Neuronal stem cell (in vitro differentiated cells): Measurements from ENCODE around the gene TRPM3.
"Not testable (repeated sequence)": the region's sequence is repeated elsewhere in the genome, so short reads cannot be mapped to it uniquely, and the experiment has no call there.

Experiments
- DNase-seq: peaks from one replicate; pipeline ENCODE4 v3.0.0-alpha.2; 2013; ENCODE audit warnings: low spot score
- H2AFZ ChIP-seq: one replicate; pipeline ENCODE4 v1.6.1; 2013; ENCODE audit warnings: mild to moderate bottlenecking, low read length, inconsistent platforms
- H2AK5ac ChIP-seq: 2 replicates; pipeline ENCODE4 v1.6.1; 2013; ENCODE audit warnings: low read depth, mild to moderate bottlenecking, inconsistent platforms, low read length, moderate library complexity, mixed read lengths
- H2BK120ac ChIP-seq: 2 replicates; pipeline ENCODE4 v1.6.1; 2013; ENCODE audit warnings: low read depth, mild to moderate bottlenecking, inconsistent platforms, low read length, moderate library complexity, mixed read lengths
- H2BK12ac ChIP-seq: one replicate; pipeline ENCODE4 v1.6.1; 2013; ENCODE audit warnings: low read length, inconsistent platforms
- H2BK15ac ChIP-seq: 2 replicates; pipeline ENCODE4 v1.6.1; 2013; ENCODE audit warnings: mild to moderate bottlenecking, low read length, inconsistent platforms, mixed read lengths
- H2BK5ac ChIP-seq: one replicate; pipeline ENCODE4 v1.6.1; 2013; ENCODE audit warnings: inconsistent platforms, mild to moderate bottlenecking, low read length, moderate library complexity
- H3K14ac ChIP-seq: one replicate; pipeline ENCODE4 v1.6.1; 2013; ENCODE audit warnings: low read length, inconsistent platforms
- H3K18ac ChIP-seq: 2 replicates; pipeline ENCODE4 v1.6.1; 2013; ENCODE audit warnings: low read length, inconsistent platforms
- H3K23ac ChIP-seq: 2 replicates; pipeline ENCODE4 v1.6.1; 2013; ENCODE audit warnings: low read depth, mild to moderate bottlenecking, mixed read lengths, low read length, inconsistent platforms; ENCODE audit not compliant: poor library complexity
- H3K27ac ChIP-seq: replicated peaks from 3 replicates; pipeline ENCODE4 v1.5.1; 2013; ENCODE audit warnings: low read length, inconsistent platforms
- H3K27me3 ChIP-seq, 3 experiments: 2 replicates each; pipeline ENCODE4 v1.6.1; 2013; ENCODE audit warnings: low read length in 3 of 3, mild to moderate bottlenecking in 2 of 3, inconsistent platforms in 1 of 3, low read depth in 1 of 3, mixed read lengths in 1 of 3, moderate library complexity in 1 of 3; ENCODE audit not compliant: control insufficient read depth in 3 of 3, insufficient read depth in 3 of 3
- H3K36me3 ChIP-seq, 2 donors: replicated peaks in 1 of 2; 2 replicates each; pipeline ENCODE4 v1.6.1; 2013; ENCODE audit warnings: low read length in 2 of 2; ENCODE audit not compliant: control insufficient read depth in 2 of 2, insufficient read depth in 2 of 2
- H3K4ac ChIP-seq: 2 replicates; pipeline ENCODE4 v1.6.1; 2013; ENCODE audit warnings: inconsistent platforms, mild to moderate bottlenecking, low read length, moderate library complexity
- H3K4me1 ChIP-seq, 2 donors: 1 replicate in 1 of 2; 2 replicates in 1 of 2; pipeline ENCODE4 v1.6.1; 2013; ENCODE audit warnings: low read length in 2 of 2, low read depth in 1 of 2; ENCODE audit not compliant: control insufficient read depth in 2 of 2, insufficient read depth in 1 of 2
- H3K4me2 ChIP-seq: one replicate; pipeline ENCODE4 v1.6.1; 2013; ENCODE audit warnings: mild to moderate bottlenecking, low read length, inconsistent platforms; ENCODE audit not compliant: insufficient read depth, poor library complexity, severe bottlenecking
- H3K4me3 ChIP-seq, 2 donors: 2 replicates each; pipeline ENCODE4 v1.5.1; 2013; ENCODE audit warnings: low read length in 2 of 2, mild to moderate bottlenecking in 2 of 2, inconsistent platforms in 1 of 2, moderate library complexity in 1 of 2
- H3K79me1 ChIP-seq: one replicate; pipeline ENCODE4 v1.6.1; 2013; ENCODE audit warnings: low read depth, mild to moderate bottlenecking, inconsistent platforms, low read length, moderate library complexity
- H3K9ac ChIP-seq: one replicate; pipeline ENCODE4 v1.6.1; 2013; ENCODE audit warnings: mild to moderate bottlenecking, low read depth, low read length, inconsistent platforms; ENCODE audit not compliant: poor library complexity
- H3K9me3 ChIP-seq, 2 donors: replicated peaks in 1 of 2; 2 replicates each; pipeline versions ENCODE3 to v1.6.1; 2013; ENCODE audit warnings: low read length in 2 of 2, mild to moderate bottlenecking in 2 of 2, inconsistent platforms in 1 of 2, low read depth in 1 of 2, mixed read lengths in 1 of 2, moderate library complexity in 1 of 2; ENCODE audit not compliant: control insufficient read depth in 2 of 2, insufficient read depth in 1 of 2
- H4K8ac ChIP-seq: one replicate; pipeline ENCODE4 v1.6.1; 2013; ENCODE audit warnings: low read depth, mild to moderate bottlenecking, inconsistent platforms, low read length, moderate library complexity
- H4K91ac ChIP-seq: one replicate; pipeline ENCODE4 v1.6.1; 2013; ENCODE audit warnings: low read length, low read depth, mild to moderate bottlenecking, inconsistent platforms; ENCODE audit not compliant: poor library complexity
- WGBS, 2 donors: extraction: QIAGEN DNeasy Blood & Tissue Kit; methylation state at CpG; one replicate each; pipeline ENCODE4 v1.1.7; 2013; ENCODE audit warnings: missing lambda C conversion rate in 2 of 2, mixed read lengths in 1 of 2; ENCODE audit not compliant: insufficient read length in 2 of 2, insufficient replicate concordance in 1 of 2; ENCODE audit errors: extremely low coverage in 2 of 2; 5-methylcytosine and 5-hydroxymethylcytosine counted together

Gene TRPM3

DNA sequence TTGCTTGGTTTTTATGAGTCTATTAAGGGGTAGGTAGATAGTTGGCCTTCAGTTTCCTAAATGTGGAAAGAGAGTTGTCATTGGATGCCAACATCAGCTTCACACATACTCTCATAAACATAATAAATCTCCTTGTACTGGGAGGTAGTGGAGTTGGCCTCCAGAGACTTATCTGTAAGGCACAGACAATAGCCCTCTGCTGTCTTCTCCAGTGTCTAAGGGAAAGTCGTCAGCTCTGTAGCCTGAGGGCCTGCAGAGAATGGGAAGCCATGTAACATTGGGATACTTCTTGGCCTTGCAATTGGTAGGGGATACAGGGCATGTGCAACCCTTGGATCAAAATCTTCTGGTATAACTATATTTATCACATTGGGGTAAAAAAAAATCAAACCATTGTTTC lies 375.1 kb downstream of the TRPM3 start:
- Histone ChIP-seq H2BK15ac (no peak overlapping the region), H3K79me1 (no peaks in the 10 kb centered on the region), H3K18ac (no peak overlapping the region), H3K9ac (no peak overlapping the region), H3K4me3 (no peak overlapping the region), H3K14ac (no peak overlapping the region), H4K8ac (no peak overlapping the region), H3K4me2 (no peak overlapping the region), H3K27me3 (no peaks in the 10 kb centered on the region), H3K4ac (no peak overlapping the region), H3K4me1 (no peaks in the 10 kb centered on the region), H3K27ac (no peak overlapping the region), H2BK5ac (no peak overlapping the region), H2AFZ (no peak overlapping the region), H3K36me3 (peaks cover 7 to 19% of the 10 kb centered on the region in 2 donors), H3K23ac (no peak overlapping the region), H2BK120ac (no peak overlapping the region), H4K91ac (no peak overlapping the region), H2BK12ac (no peak overlapping the region), H2AK5ac (no peak overlapping the region), H3K9me3 (peaks cover 0 to 3% of the 10 kb centered on the region in 2 donors)
- no CpG with 5 or more reads among the region's 1 CpG for WGBS, 2 donors
- DNase-seq = no peak

DNA sequence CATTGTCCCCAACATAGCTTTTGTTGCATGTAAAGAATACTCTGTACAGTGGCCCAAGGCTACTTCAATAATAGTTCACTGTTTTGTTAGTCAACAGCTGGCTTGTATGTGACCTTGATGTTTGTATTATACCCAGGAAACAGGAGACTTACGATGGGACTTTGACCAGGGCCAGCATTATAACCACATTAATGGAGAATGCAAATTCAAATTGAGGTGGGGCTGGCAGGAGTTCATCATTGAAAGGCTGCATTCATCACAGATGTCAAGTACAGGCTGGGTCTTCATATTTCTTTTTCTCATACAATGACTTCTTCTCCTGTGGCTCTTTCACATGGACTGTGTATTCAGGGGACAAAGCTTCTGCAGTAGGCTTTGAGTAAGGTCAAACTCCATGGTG lies 396.6 kb downstream of the TRPM3 start:
- not testable (repeated sequence) for H3K27me3 ChIP-seq, H3K9ac ChIP-seq, DNase-seq, H2BK120ac ChIP-seq, H3K4me2 ChIP-seq, H2BK5ac ChIP-seq, H3K23ac ChIP-seq, H3K9me3 ChIP-seq, H2BK15ac ChIP-seq, H2AFZ ChIP-seq, H3K27ac ChIP-seq, H3K79me1 ChIP-seq, H3K36me3 ChIP-seq, H3K4ac ChIP-seq, H3K18ac ChIP-seq, H3K14ac ChIP-seq, H3K4me1 ChIP-seq, H2BK12ac ChIP-seq, H3K4me3 ChIP-seq, H4K8ac ChIP-seq, H2AK5ac ChIP-seq, H4K91ac ChIP-seq
- whole genome bisulfite sequencing, 2 donors = no CpG with 5 or more reads among the region's 1 CpG

DNA sequence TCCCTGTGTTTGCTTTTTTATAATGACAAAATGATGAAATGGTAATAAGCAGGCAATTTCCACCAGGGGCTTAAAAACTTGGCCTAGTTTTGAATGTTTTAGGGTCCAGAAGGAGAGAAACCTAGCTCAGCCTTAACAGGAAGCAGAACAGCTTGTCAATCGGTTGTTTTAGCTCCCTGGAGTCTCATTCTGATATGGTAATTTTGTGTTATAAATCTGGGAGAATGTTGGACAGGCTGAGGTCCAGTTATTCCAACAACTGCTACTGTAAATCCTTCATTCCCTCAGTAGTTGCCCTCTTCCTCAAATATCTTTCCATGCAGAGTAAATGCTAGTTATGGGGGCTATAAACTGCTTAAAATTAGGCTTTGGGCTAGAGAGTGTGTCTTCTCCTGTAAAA lies 397.4 kb downstream of the TRPM3 start:
- H3K9ac ChIP-seq, H2BK15ac ChIP-seq, H3K4me3 ChIP-seq, H3K4me2 ChIP-seq, H3K27me3 ChIP-seq, H2AK5ac ChIP-seq, H3K23ac ChIP-seq, H3K79me1 ChIP-seq, H3K36me3 ChIP-seq, H2BK120ac ChIP-seq, H2BK12ac ChIP-seq, H3K18ac ChIP-seq, H2AFZ ChIP-seq, DNase-seq, H3K9me3 ChIP-seq, H3K14ac ChIP-seq, H3K4me1 ChIP-seq, H4K8ac ChIP-seq, H3K4ac ChIP-seq, H4K91ac ChIP-seq, H2BK5ac ChIP-seq, H3K27ac ChIP-seq: not testable (repeated sequence)
- no CpG with 5 or more reads among the region's 1 CpG for WGBS, 2 donors

DNA sequence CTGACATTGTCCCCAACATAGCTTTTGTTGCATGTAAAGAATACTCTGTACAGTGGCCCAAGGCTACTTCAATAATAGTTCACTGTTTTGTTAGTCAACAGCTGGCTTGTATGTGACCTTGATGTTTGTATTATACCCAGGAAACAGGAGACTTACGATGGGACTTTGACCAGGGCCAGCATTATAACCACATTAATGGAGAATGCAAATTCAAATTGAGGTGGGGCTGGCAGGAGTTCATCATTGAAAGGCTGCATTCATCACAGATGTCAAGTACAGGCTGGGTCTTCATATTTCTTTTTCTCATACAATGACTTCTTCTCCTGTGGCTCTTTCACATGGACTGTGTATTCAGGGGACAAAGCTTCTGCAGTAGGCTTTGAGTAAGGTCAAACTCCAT lies 414.6 kb downstream of the TRPM3 start:
- not testable (repeated sequence) for H3K4ac ChIP-seq, H2AK5ac ChIP-seq, H3K27ac ChIP-seq, H2AFZ ChIP-seq, H3K79me1 ChIP-seq, H2BK120ac ChIP-seq, H2BK12ac ChIP-seq, H4K8ac ChIP-seq, H2BK5ac ChIP-seq, H3K14ac ChIP-seq, H3K4me2 ChIP-seq, H3K9ac ChIP-seq, H3K4me3 ChIP-seq, H3K4me1 ChIP-seq, H3K9me3 ChIP-seq, H4K91ac ChIP-seq, H2BK15ac ChIP-seq, DNase-seq, H3K27me3 ChIP-seq, H3K18ac ChIP-seq, H3K23ac ChIP-seq, H3K36me3 ChIP-seq
- no CpG with 5 or more reads among the region's 1 CpG for WGBS, 2 donors
